Endothelial cell of umbilical vein (primary cell): ENCODE data around the gene FUBP3. TPM values are rescaled to one million over a fixed set of nuclear protein-coding genes. Genes with fewer than 3 reads are reported as not detected.
A peak's percentile ranks its signal among the peaks of the same experiment; 100 is the strongest.

Experiments
- BruUV-seq: library from RNA; stranded (reverse); fragments of 400-500 nt; replicated peaks from 2 replicates; lab custom pipeline; 2021; lab: Mats Ljungman, UMichigan
- CTCF ChIA-PET: fragments of 300-600, 350-600 bp; sonication (Branson Sonifier 250); formaldehyde crosslinking; loops from one replicate; lab custom pipeline; 2021; ENCODE audit warnings: antibody characterized with exemption, inconsistent platforms; lab: Charles Lee
- POLR2A ChIA-PET: fragments of 300-600, 350-600 bp; sonication (Branson Sonifier 250); formaldehyde crosslinking; loops from one replicate; lab custom pipeline; 2021; ENCODE audit warnings: antibody characterized with exemption, inconsistent platforms; lab: Charles Lee
- DNase-seq: peaks from one replicate; pipeline ENCODE4 v3.0.0-alpha.2; 2011; ENCODE audit warnings: low read depth, low spot score
- FAIRE-seq: peaks from 2 replicates; lab custom pipeline; 2011; peaks lifted over from hg19 to GRCh38; lab: Jason Lieb, UNC
- H2AFZ ChIP-seq: 2 replicates; pipeline ENCODE4 v1.6.0; 2012; ENCODE audit warnings: low read depth, low read length, control low read depth, inconsistent platforms
- H3K27ac ChIP-seq: 2 replicates; pipeline ENCODE4 v1.5.1; 2011; ENCODE audit warnings: low read depth, mild to moderate bottlenecking, control low read depth, low read length, moderate library complexity; ENCODE audit not compliant: insufficient read depth
- H3K27me3 ChIP-seq, 2 experiments: 2 replicates each; pipeline versions ENCODE4 v1.6.0 to v1.6.1; 2011; ENCODE audit warnings: low read length in 2 of 2, mixed read lengths in 1 of 2; ENCODE audit not compliant: control insufficient read depth in 2 of 2, insufficient read depth in 2 of 2
- H3K36me3 ChIP-seq, 2 experiments: 2 replicates in 1 of 2; 3 replicates in 1 of 2; pipeline ENCODE4 v1.5.1; 2011; ENCODE audit warnings: low read length in 2 of 2, mild to moderate bottlenecking in 1 of 2, moderate library complexity in 1 of 2; ENCODE audit not compliant: control insufficient read depth in 2 of 2, insufficient read depth in 2 of 2; ENCODE audit errors: extremely low read depth in 1 of 2
- H3K4me1 ChIP-seq: 3 replicates; pipeline ENCODE4 v1.5.1; 2011; ENCODE audit warnings: mild to moderate bottlenecking, low read length; ENCODE audit not compliant: control insufficient read depth, insufficient read depth; ENCODE audit errors: extremely low read depth
- H3K4me2 ChIP-seq: 2 replicates; pipeline ENCODE4 v1.6.1; 2011; ENCODE audit warnings: low read length, control low read depth, mixed read lengths; ENCODE audit not compliant: insufficient read depth
- H3K4me3 ChIP-seq, 3 experiments: fragments of 200-600 bp in 1 of 3; sonication (generic), shearing (Covaris generic) in 1 of 3; replicated peaks in 1 of 3; 2 replicates each; pipeline ENCODE4 v1.5.1; 2011 to 2016; ENCODE audit warnings: control low read depth in 3 of 3, low read length in 3 of 3, mild to moderate bottlenecking in 2 of 3, inconsistent platforms in 1 of 3, low read depth in 1 of 3, moderate library complexity in 1 of 3; ENCODE audit not compliant: insufficient read depth in 1 of 3
- H3K79me2 ChIP-seq: 2 replicates; pipeline ENCODE4 v1.6.0; 2012; ENCODE audit warnings: low read length, inconsistent platforms; ENCODE audit not compliant: control insufficient read depth, insufficient read depth
- H3K9ac ChIP-seq: replicated peaks from 2 replicates; pipeline ENCODE3; 2011; ENCODE audit warnings: low read length, control low read depth; ENCODE audit not compliant: insufficient read depth; ENCODE audit errors: extremely low read depth
- H3K9me1 ChIP-seq: replicated peaks from 3 replicates; pipeline ENCODE4 v1.6.0; 2011; ENCODE audit warnings: mild to moderate bottlenecking, low read length; ENCODE audit not compliant: control insufficient read depth, insufficient read depth; ENCODE audit errors: extremely low read depth
- H3K9me3 ChIP-seq: replicated peaks from 2 replicates; pipeline ENCODE4 v1.5.1; 2012; ENCODE audit warnings: low read length, inconsistent platforms; ENCODE audit not compliant: control insufficient read depth, insufficient read depth
- H4K20me1 ChIP-seq: replicated peaks from 2 replicates; pipeline ENCODE3; 2011; ENCODE audit warnings: mild to moderate bottlenecking, low read length; ENCODE audit not compliant: control insufficient read depth, insufficient read depth; ENCODE audit errors: extremely low read depth
- EZH2 ChIP-seq: IDR thresholded peaks from 2 replicates; pipeline ENCODE4 v1.6.1; 2012; ENCODE audit warnings: borderline replicate concordance, low read depth, mild to moderate bottlenecking, moderate library complexity, low read length, inconsistent platforms; ENCODE audit not compliant: severe bottlenecking
- GATA2 ChIP-seq: IDR thresholded peaks from 2 replicates; pipeline ENCODE4 v1.7.0; 2011; ENCODE audit warnings: low read depth, mild to moderate bottlenecking, moderate library complexity, mixed read lengths, low read length; ENCODE audit not compliant: insufficient read length, insufficient read depth
- MAX ChIP-seq: IDR thresholded peaks from 2 replicates; pipeline ENCODE4 v1.6.1; 2011; ENCODE audit not compliant: insufficient read depth, insufficient read length
- MYC ChIP-seq: IDR thresholded peaks from one replicate; pipeline ENCODE4 v1.6.1; 2011; ENCODE audit warnings: mild to moderate bottlenecking, low read depth, low read length
- POLR2AphosphoS5 ChIP-seq: IDR thresholded peaks from 2 replicates; pipeline ENCODE4 v1.6.1; 2012; ENCODE audit warnings: low read depth, mild to moderate bottlenecking, control low read depth, low read length, moderate library complexity; ENCODE audit not compliant: insufficient read depth
- dilution Hi-C: fragments of 300-500 bp; cut with MboI; formaldehyde crosslinking; loops from one replicate; pipeline ENCODE4 v1.15.0; 2019; ENCODE audit warnings: low sequenced_read_pairs; ENCODE audit not compliant: extremely low pct_ligation_motif_present
- intact Hi-C: fragments of 100-400 bp; cut with micrococcal nuclease; formaldehyde crosslinking; loops from one replicate; pipeline ENCODE4 v1.10.0; 2022
- polyA plus RNA-seq, 4 experiments: library from polyadenylated mRNA; depleted of rRNA in 3 of 4; stranded (reverse) in 3 of 4; unstranded in 1 of 4; fragments of >200 nt; gene quantifications; 2 replicates each; pipeline versions ENCODE4 v1.2.1 to v1.2.3, GENCODE V29; 2011 to 2012; ENCODE audit warnings: missing spikeins in 1 of 4
- total RNA-seq: library from RNA; stranded (reverse); gene quantifications from 2 replicates; pipeline ENCODE4 v1.2.3, GENCODE V29; 2021
- TF ChIP-seq, protein P1 (sequence below), 2 donors: IDR thresholded peaks; 1 replicate in 1 of 2; 2 replicates in 1 of 2; pipeline ENCODE4 v1.5.1; 2011; ENCODE audit warnings: low read length in 2 of 2, mild to moderate bottlenecking in 2 of 2, moderate library complexity in 2 of 2, control low read depth in 1 of 2, inconsistent platforms in 1 of 2, low read depth in 1 of 2; ENCODE audit not compliant: insufficient read depth in 1 of 2; ENCODE audit errors: extremely low read depth in 1 of 2

Gene FUBP3
- total and polyA plus RNA-seq, 2 donors (not counting 3 experiments of a cell fraction or from before 2014, with no cell fraction given): 19.4 to 50.9 TPM

DNA sequence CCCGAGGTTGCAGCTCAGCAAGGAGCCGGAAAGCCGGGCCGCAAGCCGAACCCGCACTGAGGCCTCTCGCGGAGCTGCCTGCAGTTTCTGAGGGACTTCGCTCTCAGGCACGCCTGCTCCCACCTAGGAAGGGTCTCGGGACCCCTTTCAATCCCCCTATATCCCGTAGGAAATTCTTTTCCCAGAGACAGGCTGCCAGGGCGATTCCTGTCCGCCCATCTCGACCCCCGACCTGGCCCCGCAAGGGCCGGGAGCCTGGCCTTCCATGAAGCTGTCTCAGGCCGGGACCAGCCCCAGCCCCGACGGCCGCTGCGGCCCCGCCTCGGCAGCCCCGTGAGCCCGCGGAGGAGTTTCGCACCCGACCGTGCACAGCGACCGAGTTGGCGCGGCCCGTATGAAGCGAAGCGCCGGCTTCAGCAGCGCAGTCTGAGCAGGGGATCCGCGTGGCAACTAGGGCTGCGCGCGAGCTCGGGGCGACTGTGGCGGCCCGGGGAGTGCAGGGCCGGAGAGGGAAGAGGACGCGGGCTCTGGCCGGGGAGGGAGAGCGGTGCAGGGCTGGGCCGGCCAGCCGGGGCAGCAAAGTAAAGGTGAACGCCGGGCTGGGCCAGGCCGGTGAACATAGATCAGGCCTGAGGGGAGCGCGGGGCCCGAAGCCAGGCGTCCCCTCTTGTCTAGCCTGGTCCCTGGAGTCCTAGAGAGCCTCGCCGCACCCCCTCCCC, 84.0 kb downstream of the FUBP3 start:
- BruUV-seq: no TSS peak
- Histone ChIP-seq H3K27me3 (peaks cover 86 to 97% of the 10 kb centered on the region in 2 experiments), H3K27ac (no peak overlapping the region), H3K36me3 (no peaks in the 10 kb centered on the region), H3K4me3 (no peak overlapping the region), H3K4me1 (no peaks in the 10 kb centered on the region), H3K79me2 (no peaks in the 10 kb centered on the region), H3K9me1 (no peaks in the 10 kb centered on the region), H3K4me2 (no peak overlapping the region), H3K9ac (no peak overlapping the region), H3K9me3 (no peaks in the 10 kb centered on the region), H2AFZ (no peak overlapping the region), H4K20me1 (no peaks in the 10 kb centered on the region)
- intact Hi-C loops (no loop called here), dilution Hi-C loops (no loop called here)
- FAIRE-seq (no peak), DNase-seq (no peak)
- POLR2A ChIA-PET: no interaction called here
- CTCF ChIA-PET: interaction anchor here (0.8 to 1.9 kb wide), 2 partner anchors 10 to 18 kb away, joined by 3 to 7 read pairs; no protein-coding TSS in a partner anchor
- TF ChIP-seq GATA2 (no peak), MYC (no peak), POLR2AphosphoS5 (no peak), MAX (no peak), EZH2 (peak; percentile 86)

- Histone ChIP-seq H3K36me3 (no peaks in the 10 kb centered on the region), H3K27ac (no peak overlapping the region), H3K4me2 (no peak overlapping the region), H3K9me3 (no peaks in the 10 kb centered on the region), H3K4me1 (no peaks in the 10 kb centered on the region), H3K4me3 (no peak overlapping the region), H3K9ac (no peak overlapping the region), H3K9me1 (no peaks in the 10 kb centered on the region), H3K27me3 (peaks cover 82 to 96% of the 10 kb centered on the region in 2 experiments), H3K79me2 (no peaks in the 10 kb centered on the region), H4K20me1 (no peaks in the 10 kb centered on the region), H2AFZ (no peak overlapping the region)
- ChIA-PET CTCF (interaction anchor here (0.8 kb wide), 1 partner anchor 10 kb away, joined by 3 read pairs; no protein-coding TSS in a partner anchor), POLR2A (no interaction called here)
- TF ChIP-seq POLR2AphosphoS5: no peak
- TF ChIP-seq, protein P1, sequence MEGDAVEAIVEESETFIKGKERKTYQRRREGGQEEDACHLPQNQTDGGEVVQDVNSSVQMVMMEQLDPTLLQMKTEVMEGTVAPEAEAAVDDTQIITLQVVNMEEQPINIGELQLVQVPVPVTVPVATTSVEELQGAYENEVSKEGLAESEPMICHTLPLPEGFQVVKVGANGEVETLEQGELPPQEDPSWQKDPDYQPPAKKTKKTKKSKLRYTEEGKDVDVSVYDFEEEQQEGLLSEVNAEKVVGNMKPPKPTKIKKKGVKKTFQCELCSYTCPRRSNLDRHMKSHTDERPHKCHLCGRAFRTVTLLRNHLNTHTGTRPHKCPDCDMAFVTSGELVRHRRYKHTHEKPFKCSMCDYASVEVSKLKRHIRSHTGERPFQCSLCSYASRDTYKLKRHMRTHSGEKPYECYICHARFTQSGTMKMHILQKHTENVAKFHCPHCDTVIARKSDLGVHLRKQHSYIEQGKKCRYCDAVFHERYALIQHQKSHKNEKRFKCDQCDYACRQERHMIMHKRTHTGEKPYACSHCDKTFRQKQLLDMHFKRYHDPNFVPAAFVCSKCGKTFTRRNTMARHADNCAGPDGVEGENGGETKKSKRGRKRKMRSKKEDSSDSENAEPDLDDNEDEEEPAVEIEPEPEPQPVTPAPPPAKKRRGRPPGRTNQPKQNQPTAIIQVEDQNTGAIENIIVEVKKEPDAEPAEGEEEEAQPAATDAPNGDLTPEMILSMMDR (IDR thresholded peaks at IDR 0.05; ENCODE audit: extremely low read depth in 1 of 2, insufficient read depth in 1 of 2, low read depth in 1 of 2, low read length in 2 of 2): no peak
- dilution Hi-C loops: no loop called here
- no peak for FAIRE-seq
- no peak for DNase-seq
- intact Hi-C loops: no loop called here
- BruUV-seq: no TSS peak
Measured at GRCh38 chr9:130663977-130664250, 84.5 kb downstream of the FUBP3 start.
